HFFc6 (cell line): ENCODE data around the gene CADM1. TPM values are rescaled to one million over a fixed set of nuclear protein-coding genes. Genes with fewer than 3 reads are reported as not detected.

Experiments used
- DNase-seq: peaks from one replicate; pipeline ENCODE4 v3.0.0-alpha.2; 2018
- H3K27ac Mint-ChIP-seq: 2 replicates; pipeline ENCODE4 v1.8.0; 2020; ENCODE audit warnings: mild to moderate bottlenecking, mixed read lengths
- H3K27me3 Mint-ChIP-seq: 2 replicates; pipeline ENCODE4 v1.8.0; 2021; ENCODE audit warnings: mild to moderate bottlenecking, moderate library complexity, mixed read lengths; ENCODE audit not compliant: insufficient read depth
- H3K36me3 Mint-ChIP-seq: 2 replicates; pipeline ENCODE4 v1.8.0; 2021; ENCODE audit warnings: low read depth, mixed read lengths
- H3K4me1 Mint-ChIP-seq: 2 replicates; pipeline ENCODE4 v1.8.0; 2020; ENCODE audit warnings: low read depth, mixed read lengths
- H3K4me3 Mint-ChIP-seq: 2 replicates; pipeline ENCODE4 v1.8.0; 2020; ENCODE audit warnings: mild to moderate bottlenecking, moderate library complexity, mixed read lengths
- H3K9me3 Mint-ChIP-seq: 2 replicates; pipeline ENCODE4 v1.8.0; 2020; ENCODE audit warnings: mild to moderate bottlenecking, mixed read lengths
- total RNA-seq, 6 experiments: library from RNA; stranded (reverse); fragmentation: NEBNext Ultra II Directional; extraction: Animal tissue kit (Norgen Biotek cat#: 25700); gene quantifications; 2 replicates in 1 of 6; 3 replicates in 5 of 6; pipeline ENCODE4 v1.2.3, GENCODE V29; 2021
- TF ChIP-seq, protein P1 (sequence below): fragments of 200-600 bp; sonication (generic); IDR thresholded peaks from 2 replicates; pipeline ENCODE4 v1.5.0; 2021; ENCODE audit warnings: antibody characterized with exemption, mild to moderate bottlenecking

The CADM1 gene
- total RNA-seq, 6 experiments from 2014 or later = not detected

DNA sequence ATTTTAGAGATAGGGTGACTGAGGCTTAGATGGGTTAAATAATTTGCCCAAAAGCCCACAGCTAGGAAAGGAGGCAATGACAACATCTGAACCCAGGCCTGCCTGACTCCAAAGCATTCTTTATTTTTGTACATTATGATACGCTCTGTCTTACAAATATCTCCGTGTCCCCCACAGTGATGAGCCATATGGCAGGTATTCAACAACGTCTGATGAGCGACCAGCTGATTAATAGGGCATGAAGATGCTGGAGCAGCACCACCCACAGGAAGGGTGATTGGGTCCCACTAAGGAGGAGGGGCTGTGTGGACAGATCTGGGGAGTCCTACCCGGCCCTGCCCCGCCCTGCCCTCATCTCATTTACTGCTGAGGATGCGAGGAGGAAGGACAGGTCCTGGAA is 380.6 kb downstream of the CADM1 start:
- Mint-ChIP-seq H3K4me3 (no peak overlapping the region), H3K27ac (no peak overlapping the region), H3K9me3 (peaks cover 55% of the 10 kb centered on the region), H3K4me1 (no peaks in the 10 kb centered on the region), H3K36me3 (no peaks in the 10 kb centered on the region), H3K27me3 (peaks cover 2% of the 10 kb centered on the region; the same call in 1 of the 2 replicates)
- TF ChIP-seq, protein P1, sequence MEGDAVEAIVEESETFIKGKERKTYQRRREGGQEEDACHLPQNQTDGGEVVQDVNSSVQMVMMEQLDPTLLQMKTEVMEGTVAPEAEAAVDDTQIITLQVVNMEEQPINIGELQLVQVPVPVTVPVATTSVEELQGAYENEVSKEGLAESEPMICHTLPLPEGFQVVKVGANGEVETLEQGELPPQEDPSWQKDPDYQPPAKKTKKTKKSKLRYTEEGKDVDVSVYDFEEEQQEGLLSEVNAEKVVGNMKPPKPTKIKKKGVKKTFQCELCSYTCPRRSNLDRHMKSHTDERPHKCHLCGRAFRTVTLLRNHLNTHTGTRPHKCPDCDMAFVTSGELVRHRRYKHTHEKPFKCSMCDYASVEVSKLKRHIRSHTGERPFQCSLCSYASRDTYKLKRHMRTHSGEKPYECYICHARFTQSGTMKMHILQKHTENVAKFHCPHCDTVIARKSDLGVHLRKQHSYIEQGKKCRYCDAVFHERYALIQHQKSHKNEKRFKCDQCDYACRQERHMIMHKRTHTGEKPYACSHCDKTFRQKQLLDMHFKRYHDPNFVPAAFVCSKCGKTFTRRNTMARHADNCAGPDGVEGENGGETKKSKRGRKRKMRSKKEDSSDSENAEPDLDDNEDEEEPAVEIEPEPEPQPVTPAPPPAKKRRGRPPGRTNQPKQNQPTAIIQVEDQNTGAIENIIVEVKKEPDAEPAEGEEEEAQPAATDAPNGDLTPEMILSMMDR = no peak
- no peak for DNase-seq

DNA sequence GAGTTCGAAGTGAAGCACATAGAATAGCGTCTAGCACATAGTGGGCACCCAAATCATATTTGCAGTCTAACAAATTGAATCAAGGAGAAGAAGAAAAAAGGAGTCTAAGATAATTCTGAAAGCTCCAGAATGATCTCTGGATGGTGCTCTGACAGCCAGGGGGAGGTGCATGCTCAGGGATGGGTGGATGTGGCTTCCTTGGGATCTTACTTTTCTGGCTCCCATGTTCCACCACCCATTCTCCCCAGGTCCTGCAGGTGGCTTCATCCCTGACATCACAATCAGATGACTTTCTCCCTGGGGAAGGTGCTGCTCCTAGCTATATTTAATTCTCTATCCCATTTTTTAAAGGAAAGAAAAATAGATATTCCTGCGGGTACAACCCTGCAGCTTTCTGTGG is 381.9 kb downstream of the CADM1 start:
- Mint-ChIP-seq H3K4me3 (no peak overlapping the region), H3K4me1 (no peaks in the 10 kb centered on the region), H3K36me3 (no peaks in the 10 kb centered on the region), H3K27ac (no peak overlapping the region), H3K27me3 (peaks cover 2% of the 10 kb centered on the region; the same call in 1 of the 2 replicates), H3K9me3 (peaks cover 57% of the 10 kb centered on the region)
- no peak for DNase-seq
- TF ChIP-seq, protein P1 = no peak
